ENCODE data around the gene TMEM255A. TPM values are rescaled to one million over a fixed set of nuclear protein-coding genes. Genes with fewer than 3 reads are reported as not detected.

TMEM255A gene
- total RNA-seq, 1 donor from 2014 or later = 10.8 TPM

DNA sequence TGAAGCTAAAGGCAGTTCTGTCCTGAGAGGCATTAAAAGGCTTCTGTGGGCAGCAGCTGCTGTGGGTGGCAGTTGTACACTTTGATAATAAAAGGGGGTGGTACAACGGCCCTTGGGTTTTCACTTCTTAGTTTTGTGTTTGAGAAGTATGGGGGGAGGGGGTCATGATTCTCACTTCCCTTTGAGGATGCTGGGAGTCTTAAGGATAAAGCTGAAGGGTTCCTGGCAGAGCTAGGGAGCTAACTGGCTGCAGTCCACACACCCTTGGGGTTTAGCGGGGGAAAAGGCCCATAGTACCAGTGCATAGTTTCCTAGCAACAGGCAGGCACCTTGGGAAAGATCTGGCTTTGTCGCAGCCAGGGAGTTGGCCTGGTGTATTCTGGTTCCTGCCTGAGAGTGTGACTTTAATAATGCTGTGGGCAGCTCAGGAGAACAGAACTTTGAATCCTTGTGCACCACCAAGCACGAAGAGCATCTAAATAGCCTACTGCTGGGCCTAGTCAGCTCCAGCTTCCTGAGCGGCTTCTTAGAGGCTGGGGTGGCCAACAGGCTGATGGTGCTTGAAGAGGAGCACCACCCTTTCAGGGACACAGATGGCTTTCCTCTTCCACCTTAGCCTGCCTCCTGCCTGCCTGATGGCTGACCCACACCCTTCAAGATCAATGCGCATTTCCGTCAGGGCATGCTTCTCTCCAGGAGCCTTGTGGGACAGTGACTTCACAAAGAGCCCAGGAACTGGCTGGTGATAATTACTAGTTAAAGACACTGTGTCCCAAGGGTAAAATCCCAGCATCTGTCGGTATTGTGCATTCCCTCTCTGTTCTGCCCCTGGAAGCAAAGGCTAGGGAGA lies 48.2 kb downstream of the TMEM255A start:
- no peak for DNase-seq (ENCODE audit: extremely low spot score in 2 of 2)
- Histone ChIP-seq H3K4me3 (no peak overlapping the region), H3K9me3 (no peaks in the 10 kb centered on the region), H3K4me1 (no peaks in the 10 kb centered on the region), H3K27me3 (no peaks in the 10 kb centered on the region), H3K36me3 (no peaks in the 10 kb centered on the region), H3K27ac (no peak overlapping the region)
- TF ChIP-seq POLR2A (IDR thresholded peaks at IDR 0.05) (no peak), POLR2AphosphoS5 (IDR thresholded peaks at IDR 0.05; ENCODE audit: insufficient read depth in 1 of 2, low read depth in 1 of 2) (no peak)
- TF ChIP-seq, protein P1, sequence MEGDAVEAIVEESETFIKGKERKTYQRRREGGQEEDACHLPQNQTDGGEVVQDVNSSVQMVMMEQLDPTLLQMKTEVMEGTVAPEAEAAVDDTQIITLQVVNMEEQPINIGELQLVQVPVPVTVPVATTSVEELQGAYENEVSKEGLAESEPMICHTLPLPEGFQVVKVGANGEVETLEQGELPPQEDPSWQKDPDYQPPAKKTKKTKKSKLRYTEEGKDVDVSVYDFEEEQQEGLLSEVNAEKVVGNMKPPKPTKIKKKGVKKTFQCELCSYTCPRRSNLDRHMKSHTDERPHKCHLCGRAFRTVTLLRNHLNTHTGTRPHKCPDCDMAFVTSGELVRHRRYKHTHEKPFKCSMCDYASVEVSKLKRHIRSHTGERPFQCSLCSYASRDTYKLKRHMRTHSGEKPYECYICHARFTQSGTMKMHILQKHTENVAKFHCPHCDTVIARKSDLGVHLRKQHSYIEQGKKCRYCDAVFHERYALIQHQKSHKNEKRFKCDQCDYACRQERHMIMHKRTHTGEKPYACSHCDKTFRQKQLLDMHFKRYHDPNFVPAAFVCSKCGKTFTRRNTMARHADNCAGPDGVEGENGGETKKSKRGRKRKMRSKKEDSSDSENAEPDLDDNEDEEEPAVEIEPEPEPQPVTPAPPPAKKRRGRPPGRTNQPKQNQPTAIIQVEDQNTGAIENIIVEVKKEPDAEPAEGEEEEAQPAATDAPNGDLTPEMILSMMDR (IDR thresholded peaks at IDR 0.05) = no peak
- intact Hi-C loops (cut with DNase I) = no loop called here

DNA sequence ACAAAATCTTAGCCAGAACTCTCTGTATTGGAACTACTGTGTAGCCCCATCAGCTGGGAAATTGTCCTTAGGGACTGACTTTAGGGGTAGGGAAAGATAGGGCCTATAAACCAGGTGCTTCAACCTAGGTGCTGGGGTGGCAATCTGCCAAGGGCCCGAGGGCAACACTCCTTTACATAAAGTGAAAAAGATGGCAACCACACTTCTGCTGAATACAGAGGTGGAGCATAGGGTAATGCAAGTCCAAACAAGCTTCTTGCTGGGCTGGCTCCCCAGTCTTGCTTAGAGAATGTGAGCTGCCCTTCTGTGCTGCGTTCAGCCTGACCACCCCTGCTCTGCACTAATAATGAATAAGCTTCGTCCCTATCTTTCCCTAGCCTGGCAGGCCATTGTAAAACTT lies 50.9 kb downstream of the TMEM255A start:
- TF ChIP-seq, protein P1 (IDR thresholded peaks at IDR 0.05) = no peak
- no peak for TF ChIP-seq POLR2A (IDR thresholded peaks at IDR 0.05)
- no peak for TF ChIP-seq POLR2AphosphoS5 (IDR thresholded peaks at IDR 0.05; ENCODE audit: insufficient read depth in 1 of 2, low read depth in 1 of 2)
- H3K36me3 ChIP-seq = no peaks in the 10 kb centered on the region
- H3K27me3 ChIP-seq = no peaks in the 10 kb centered on the region
- no peaks in the 10 kb centered on the region for H3K9me3 ChIP-seq
- no peak for DNase-seq (ENCODE audit: extremely low spot score in 2 of 2)
- H3K4me3 ChIP-seq = no peak overlapping the region
- no peaks in the 10 kb centered on the region for H3K4me1 ChIP-seq
- intact Hi-C loops (cut with DNase I) = no loop called here
- no peak overlapping the region for H3K27ac ChIP-seq

DNA sequence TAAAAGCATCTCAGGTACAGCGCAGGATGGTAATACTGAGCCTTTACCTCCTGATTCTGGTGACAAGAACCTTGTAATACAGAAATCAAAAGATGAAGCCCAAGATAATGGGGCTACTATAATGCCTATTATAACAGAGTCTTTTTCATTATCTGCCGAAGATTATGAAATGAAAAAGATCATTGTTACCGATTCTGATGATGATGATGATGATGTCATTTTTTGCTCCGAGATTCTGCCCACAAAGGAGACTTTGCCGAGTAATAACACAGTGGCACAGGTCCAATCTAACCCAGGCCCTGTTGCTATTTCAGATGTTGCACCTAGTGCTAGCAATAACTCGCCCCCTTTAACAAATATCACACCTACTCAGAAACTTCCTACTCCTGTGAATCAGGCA lies 57.5 kb downstream of the TMEM255A start:
- no peaks in the 10 kb centered on the region for H3K9me3 ChIP-seq
- H3K27ac ChIP-seq = no peak overlapping the region
- H3K27me3 ChIP-seq = no peaks in the 10 kb centered on the region
- H3K4me3 ChIP-seq = no peak overlapping the region
- DNase-seq (ENCODE audit: extremely low spot score in 2 of 2) = no peak
- TF ChIP-seq POLR2AphosphoS5 (IDR thresholded peaks at IDR 0.05; ENCODE audit: insufficient read depth in 1 of 2, low read depth in 1 of 2) (no peak), POLR2A (IDR thresholded peaks at IDR 0.05) (no peak)
- TF ChIP-seq, protein P1 (IDR thresholded peaks at IDR 0.05) = no peak
- no peaks in the 10 kb centered on the region for H3K36me3 ChIP-seq
- intact Hi-C loops (cut with DNase I) = no loop called here
- H3K4me1 ChIP-seq = peaks cover 13% of the 10 kb centered on the region

GRCh38 chrX:120251471-120252011 lies 59.7 kb downstream of the TMEM255A start:
- no peaks in the 10 kb centered on the region for H3K9me3 ChIP-seq
- H3K36me3 ChIP-seq = no peaks in the 10 kb centered on the region
- H3K27ac ChIP-seq = peak overlapping the region; percentile 84
- intact Hi-C loops (cut with DNase I) = no loop called here
- peak overlapping the region; percentile 65 to 73 for H3K4me3 ChIP-seq
- DNase-seq (ENCODE audit: extremely low spot score in 2 of 2) = no peak
- H3K4me1 ChIP-seq = peaks cover 13% of the 10 kb centered on the region
- H3K27me3 ChIP-seq = no peaks in the 10 kb centered on the region
- TF ChIP-seq POLR2A (IDR thresholded peaks at IDR 0.05) = no peak
- no peak for TF ChIP-seq POLR2AphosphoS5 (IDR thresholded peaks at IDR 0.05; ENCODE audit: insufficient read depth in 1 of 2, low read depth in 1 of 2)
- TF ChIP-seq, protein P1 (IDR thresholded peaks at IDR 0.05) = no peak

Data from vagina (tissue), 2 donors.